Activated naive CD4-positive, alpha-beta T cell treated with anti-CD3 and anti-CD28 coated beads, Interleukin-2, amount 50 U/mL, for 72 hours (primary cell): ENCODE results near the gene PCYT2. TPM values are rescaled to one million over a fixed set of nuclear protein-coding genes. Genes with fewer than 3 reads are reported as not detected.

Source experiments
- ATAC-seq, 2 donors: fragments of 150-1000 bp; cut with Tn5 transposase; 2 replicates each; pipeline ENCODE4 v1.10.0; 2021; ENCODE audit warnings: mild to moderate bottlenecking in 2 of 2, moderate library complexity in 2 of 2
- DNase-seq, 2 donors: peaks; one replicate each; pipeline ENCODE4 v3.0.0; 2021 to 2022; ENCODE audit warnings: low spot score in 2 of 2
- H3K27ac Mint-ChIP-seq, 2 donors: one replicate each; pipeline ENCODE4 v1.8.0; 2022; ENCODE audit warnings: mild to moderate bottlenecking in 2 of 2, mixed read lengths in 2 of 2
- H3K36me3 Mint-ChIP-seq, 2 donors: one replicate each; pipeline ENCODE4 v1.8.0; 2022; ENCODE audit warnings: mixed read lengths in 2 of 2
- H3K9me3 Mint-ChIP-seq, 2 donors: one replicate each; pipeline ENCODE4 v1.8.0; 2022; ENCODE audit warnings: mixed read lengths in 2 of 2
- total RNA-seq, 2 donors: library from RNA; stranded (reverse); gene quantifications; one replicate each; pipeline ENCODE4 v1.2.3, GENCODE V29; 2022

The PCYT2 gene
- total RNA-seq, 2 donors from 2014 or later: 16.4 to 20.1 TPM

GRCh38 chr17:81865358-81865732 is 45.9 kb downstream of the PCYT2 start:
- Mint-ChIP-seq H3K9me3 (no peaks in the 10 kb centered on the region), H3K36me3 (peaks cover 23 to 31% of the 10 kb centered on the region in 2 donors), H3K27ac (peak overlapping the region; percentile 68 to 82)
- ATAC-seq: no peak
- no peak for DNase-seq

- no peaks in the 10 kb centered on the region for H3K9me3 Mint-ChIP-seq
- ATAC-seq (no peak), DNase-seq (no peak)
- peak overlapping the region; percentile 82 to 92 for H3K27ac Mint-ChIP-seq
- H3K36me3 Mint-ChIP-seq: peaks cover 22 to 30% of the 10 kb centered on the region in 2 donors
Observed at GRCh38 chr17:81863833-81864768, 47.1 kb downstream of the PCYT2 start.

- Mint-ChIP-seq H3K9me3 (no peaks in the 10 kb centered on the region), H3K36me3 (peaks cover 23 to 31% of the 10 kb centered on the region in 2 donors), H3K27ac (peak overlapping the region; percentile 68 to 97)
- no peak for DNase-seq
- ATAC-seq: no peak
Observed at GRCh38 chr17:81863123-81863675, 48.0 kb downstream of the PCYT2 start.

GRCh38 chr17:81860756-81861568 is 50.2 kb downstream of the PCYT2 start:
- ATAC-seq: peak; percentile 87 to 90

GRCh38 chr17:81859906-81860755 is 51.1 kb downstream of the PCYT2 start, which contains the start of gene P4HB:
TSS of gene P4HB (minus strand) at chr17:81860535. CDS start at chr17:81860471, 64 bp downstream.
- ATAC-seq: no peak
- Mint-ChIP-seq H3K27ac (peak within 1 kb of the TSS; percentile 96 to 98), H3K36me3 (peaks cover 28 to 48% of the 10 kb centered on the region in 2 donors), H3K9me3 (no peaks in the 10 kb centered on the region)
- DNase-seq: peak in 1 of 2 donors; percentile 95

More at GRCh38 chr17:81860756-81861568, 50.2 kb downstream of the PCYT2 start:
- Mint-ChIP-seq H3K9me3 (no peaks in the 10 kb centered on the region), H3K36me3 (peaks cover 28 to 42% of the 10 kb centered on the region in 2 donors), H3K27ac (peak overlapping the region; percentile 96 to 98)
- DNase-seq: peak; percentile 99 to 100

GRCh38 chr17:81858967-81859905 is 52.0 kb downstream of the PCYT2 start:
- Mint-ChIP-seq H3K27ac (peak overlapping the region; percentile 77 to 98), H3K36me3 (peaks cover 28 to 48% of the 10 kb centered on the region in 2 donors), H3K9me3 (no peaks in the 10 kb centered on the region)
- DNase-seq (no peak), ATAC-seq (no peak)

GRCh38 chr17:81858170-81858966 is 52.8 kb downstream of the PCYT2 start:
- DNase-seq (no peak), ATAC-seq (no peak)
- H3K27ac Mint-ChIP-seq: peak overlapping the region in 1 of 2 donors; percentile 98
- no peaks in the 10 kb centered on the region for H3K9me3 Mint-ChIP-seq
- H3K36me3 Mint-ChIP-seq: peaks cover 26 to 47% of the 10 kb centered on the region in 2 donors

- DNase-seq (no peak), ATAC-seq (peak in 1 of 2 donors; percentile 16)
- H3K27ac Mint-ChIP-seq: no peak overlapping the region
- peaks cover 27 to 44% of the 10 kb centered on the region in 2 donors for H3K36me3 Mint-ChIP-seq
- no peaks in the 10 kb centered on the region for H3K9me3 Mint-ChIP-seq
Observed at GRCh38 chr17:81854974-81855774, 56.0 kb downstream of the PCYT2 start.

GRCh38 chr17:81852237-81852636 is 59.0 kb downstream of the PCYT2 start:
- Mint-ChIP-seq H3K36me3 (peaks cover 13 to 26% of the 10 kb centered on the region in 2 donors), H3K9me3 (no peaks in the 10 kb centered on the region), H3K27ac (no peak overlapping the region)
- DNase-seq: no peak
- ATAC-seq: peak in 1 of 2 donors; percentile 15

- no peak overlapping the region for H3K27ac Mint-ChIP-seq
- H3K9me3 Mint-ChIP-seq: no peaks in the 10 kb centered on the region
- peaks cover 13 to 26% of the 10 kb centered on the region in 2 donors for H3K36me3 Mint-ChIP-seq
- DNase-seq (no peak), ATAC-seq (no peak)
Observed at GRCh38 chr17:81851423-81851822, 59.8 kb downstream of the PCYT2 start.
